KBM-7 (cell line): ENCODE results near the gene ENPP6.
"Not testable (repeated sequence)": the region's sequence is repeated elsewhere in the genome, so short reads cannot be mapped to it uniquely, and the experiment has no call there.

Experiments used
- DNase-seq: peaks from one replicate; pipeline ENCODE4 v3.0.0-alpha.2; 2015
- in situ Hi-C: fragments of 300-500 bp; cut with MboI; formaldehyde crosslinking; loops from 2 replicates; pipeline ENCODE4 v1.14.3; 2020; ENCODE audit warnings: low sequenced_read_pairs, low pct_unique_long_range_greater_than_20kb, mixed read lengths

The ENPP6 gene

DNA sequence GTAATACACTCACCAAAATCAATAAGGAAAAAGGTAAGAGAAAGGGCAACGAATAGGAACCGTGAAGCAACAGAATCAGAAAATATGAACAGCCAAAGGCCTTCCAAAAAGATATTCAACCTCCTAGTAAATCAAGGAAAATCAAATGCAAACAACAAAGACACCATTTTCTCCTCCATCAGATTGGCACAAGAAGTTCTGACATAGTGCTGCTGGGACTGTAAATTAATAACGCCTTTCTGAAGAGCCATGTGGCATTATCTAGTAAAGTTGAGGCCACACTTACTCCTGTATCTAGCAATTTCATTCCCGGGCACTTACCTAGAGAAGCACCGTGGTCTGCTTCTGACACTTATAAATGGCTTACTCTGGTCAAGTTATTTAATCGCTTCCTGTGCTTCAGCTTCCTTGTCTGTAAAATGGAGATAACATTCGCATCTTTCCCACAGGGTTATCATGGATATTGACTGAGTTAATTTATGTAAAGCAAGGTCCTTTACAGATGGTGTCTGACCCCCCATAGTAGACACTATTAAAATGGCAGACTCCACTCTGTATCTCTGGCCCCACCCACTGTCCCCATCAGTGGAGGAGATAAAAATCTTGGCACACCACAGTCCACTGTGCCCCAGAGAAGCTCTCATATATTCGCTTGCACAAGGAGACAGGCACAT, 20.5 kb upstream of the ENPP6 start:
- DNase-seq: peak; percentile 24
- in situ Hi-C loops: no loop called here

DNA sequence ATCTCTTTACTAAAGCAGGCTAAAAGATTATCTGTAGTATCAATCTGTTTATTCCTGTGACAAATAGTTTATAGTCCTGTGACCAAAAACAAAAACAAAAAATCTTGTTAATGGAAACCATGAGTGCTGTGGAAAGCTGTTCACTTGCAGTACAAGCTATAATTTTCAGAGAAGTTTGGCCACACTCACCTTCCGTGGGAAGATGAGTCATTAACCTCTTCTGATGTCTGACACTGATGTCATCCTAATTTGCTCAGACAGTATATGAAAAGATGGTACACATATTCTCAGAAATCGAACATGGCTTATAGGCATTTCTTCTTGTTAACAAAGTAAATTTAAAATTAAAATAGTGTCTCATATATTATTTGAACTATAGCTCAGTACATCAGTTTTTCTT, 19.9 kb upstream of the ENPP6 start:
- DNase-seq: peak; percentile 9
- in situ Hi-C loops: no loop called here

GRCh38 chr4:184235526-184235925, 17.9 kb upstream of the ENPP6 start:
- DNase-seq: no peak
- in situ Hi-C loops: no loop called here

DNA sequence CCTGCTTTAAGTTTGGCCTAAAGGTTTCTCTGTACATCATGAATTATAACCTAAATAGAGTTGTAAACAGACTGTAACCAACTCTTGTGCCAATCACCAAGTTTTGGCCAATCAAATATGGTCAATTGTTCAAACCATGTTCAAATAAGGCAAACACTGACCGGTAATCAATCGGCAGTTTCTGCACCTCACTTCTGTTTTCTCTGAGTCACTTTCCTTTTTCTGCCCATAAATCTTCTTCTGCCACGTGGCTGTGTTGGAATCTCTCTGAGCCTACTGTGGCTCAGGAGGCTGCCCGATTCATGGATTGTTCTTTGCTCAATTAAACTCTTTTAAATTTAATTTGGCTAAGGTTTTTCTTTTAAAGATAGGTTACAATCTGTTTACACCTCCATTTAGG, 16.5 kb upstream of the ENPP6 start:
- DNase-seq: peak; percentile 14
- in situ Hi-C loops: no loop called here

DNA sequence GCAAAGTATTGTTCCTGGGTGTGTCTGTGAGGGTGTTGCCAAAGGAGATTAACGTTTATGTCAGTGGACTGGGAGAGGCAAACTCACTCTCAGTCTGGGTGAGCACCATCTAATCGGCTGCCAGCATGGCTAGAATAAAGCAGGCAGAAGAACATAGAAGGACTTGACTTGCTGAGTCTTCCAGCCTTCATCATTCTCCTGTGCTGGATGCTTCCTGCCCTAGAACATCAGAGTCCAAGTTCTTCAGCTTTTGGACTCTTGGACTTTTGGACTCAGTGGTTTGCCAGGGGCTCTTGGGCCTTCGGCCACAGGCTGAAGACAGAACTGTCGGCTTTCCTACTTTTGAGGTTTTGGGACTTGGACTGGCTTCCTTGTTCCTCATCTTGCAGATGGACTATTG, 15.3 kb upstream of the ENPP6 start:
- in situ Hi-C loops: no loop called here
- DNase-seq: no peak

GRCh38 chr4:184232202-184232601, 14.5 kb upstream of the ENPP6 start:
- in situ Hi-C loops: no loop called here

DNA sequence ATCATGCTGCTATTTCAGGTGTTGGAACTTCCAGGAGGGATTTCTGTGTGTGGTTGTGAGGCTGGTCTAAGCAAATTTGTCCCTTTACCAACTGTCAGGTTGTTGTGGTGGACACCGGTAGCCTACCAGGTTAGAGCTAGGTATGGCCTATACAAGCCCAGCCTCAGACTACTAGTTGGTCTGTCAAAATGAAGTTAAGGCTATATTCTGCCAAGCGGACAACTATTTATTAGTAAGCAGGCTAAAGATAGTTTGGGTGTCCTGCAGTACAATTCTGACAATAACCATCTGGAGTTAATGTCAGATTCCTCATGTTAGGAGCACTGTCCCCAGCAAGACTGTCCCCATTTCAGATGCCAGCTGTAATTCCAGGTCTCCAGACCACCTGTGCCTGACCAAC, 13.9 kb upstream of the ENPP6 start:
- in situ Hi-C loops: no loop called here

More at GRCh38 chr4:184232202-184232601, 14.5 kb upstream of the ENPP6 start:
- no peak for DNase-seq

DNA sequence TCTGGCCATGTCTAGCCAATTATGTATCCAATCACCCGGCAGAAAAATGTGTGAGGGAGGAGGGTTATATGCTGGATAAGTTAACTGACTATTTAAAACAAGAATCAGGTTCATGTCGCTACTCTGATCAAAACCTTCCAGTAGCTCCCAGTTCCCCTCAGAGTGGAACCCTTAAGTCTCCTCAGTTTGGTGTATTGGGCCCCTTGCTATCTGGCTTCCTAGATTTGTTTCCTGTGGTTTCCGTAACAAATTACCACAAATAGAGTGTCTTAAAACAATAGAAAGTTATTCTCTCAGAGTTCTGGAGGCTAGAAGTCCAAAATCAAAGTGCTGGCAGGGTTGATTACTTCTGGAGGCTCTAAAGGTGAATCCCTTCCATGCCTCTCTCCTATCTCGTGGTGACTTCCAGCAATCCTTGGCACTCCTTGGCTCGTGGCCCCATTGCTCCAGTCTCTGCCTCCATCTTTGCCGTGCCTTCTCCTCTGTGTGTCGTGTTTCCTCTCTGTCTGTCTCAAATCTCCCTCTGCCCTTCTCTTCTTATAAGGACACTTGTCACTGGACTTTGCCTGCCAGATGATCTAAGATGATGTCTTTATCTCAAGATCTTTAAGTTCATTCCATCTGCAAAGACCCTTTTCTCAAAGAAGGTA, 10.5 kb upstream of the ENPP6 start:
- DNase-seq: peak; percentile 8
- in situ Hi-C loops: no loop called here

More for the DNA sequence above, 13.9 kb upstream of the ENPP6 start:
- no peak for DNase-seq

- in situ Hi-C loops: no loop called here
- DNase-seq: no peak
These were observed 1.2 kb downstream of the ENPP6 start for GRCh38 chr4:184216515-184216914.

GRCh38 chr4:184215709-184216328, 1.9 kb downstream of the ENPP6 start:
- in situ Hi-C loops: no loop called here
- no peak for DNase-seq

- in situ Hi-C loops: no loop called here
- no peak for DNase-seq
These were observed 2.7 kb downstream of the ENPP6 start for GRCh38 chr4:184214931-184215330.

GRCh38 chr4:184207734-184208607, 9.7 kb downstream of the ENPP6 start:
- in situ Hi-C loops, DNase-seq: not testable (repeated sequence)

- in situ Hi-C loops: no loop called here
- no peak for DNase-seq
These were observed 12.4 kb downstream of the ENPP6 start for GRCh38 chr4:184205243-184205642.

DNA sequence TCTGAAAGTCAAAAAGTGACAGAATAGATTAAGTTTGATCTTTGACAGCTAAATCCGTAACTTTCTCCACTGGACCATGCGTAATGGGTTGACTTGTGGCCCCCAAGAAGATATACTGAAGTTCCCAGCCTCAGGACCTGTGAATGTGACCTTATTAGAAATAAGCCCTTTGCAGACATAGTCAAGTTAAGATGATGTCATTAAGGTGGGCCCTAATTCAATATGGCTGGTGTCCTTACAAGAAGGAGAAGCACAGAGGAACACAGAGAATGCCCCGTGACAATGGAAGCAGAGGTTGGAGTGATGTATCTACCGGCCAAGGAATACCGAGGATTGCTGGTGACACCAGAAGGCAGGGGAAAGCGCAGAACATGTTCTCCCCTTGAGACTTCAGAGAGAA, 14.4 kb downstream of the ENPP6 start:
- in situ Hi-C loops: no loop called here
- DNase-seq: no peak

- no peak for DNase-seq
- in situ Hi-C loops: no loop called here
These were observed 16.5 kb downstream of the ENPP6 start for GRCh38 chr4:184201179-184201578.

DNA sequence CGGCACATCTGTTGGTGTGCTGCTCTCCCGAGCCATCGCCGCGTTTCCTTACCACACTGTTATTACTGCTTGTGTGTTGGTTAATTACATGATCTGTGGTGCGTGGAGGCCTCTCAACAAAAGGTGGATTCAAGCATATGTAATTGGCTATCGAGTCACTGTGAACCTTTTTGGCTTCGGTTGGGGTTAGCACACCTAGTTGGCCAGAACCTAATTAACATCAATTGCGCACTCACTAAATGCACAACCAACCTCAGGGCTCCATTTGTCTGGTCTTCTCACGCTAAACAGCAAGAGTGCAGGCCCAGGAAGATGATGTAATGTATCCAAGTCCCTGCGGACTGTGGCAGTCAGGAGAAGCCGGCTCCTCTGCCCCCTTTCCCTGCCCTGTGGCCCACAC, 17.4 kb downstream of the ENPP6 start:
- DNase-seq: no peak
- in situ Hi-C loops: no loop called here

- no peak for DNase-seq
- in situ Hi-C loops: no loop called here
These were observed 17.9 kb downstream of the ENPP6 start for GRCh38 chr4:184199780-184200179.

DNA sequence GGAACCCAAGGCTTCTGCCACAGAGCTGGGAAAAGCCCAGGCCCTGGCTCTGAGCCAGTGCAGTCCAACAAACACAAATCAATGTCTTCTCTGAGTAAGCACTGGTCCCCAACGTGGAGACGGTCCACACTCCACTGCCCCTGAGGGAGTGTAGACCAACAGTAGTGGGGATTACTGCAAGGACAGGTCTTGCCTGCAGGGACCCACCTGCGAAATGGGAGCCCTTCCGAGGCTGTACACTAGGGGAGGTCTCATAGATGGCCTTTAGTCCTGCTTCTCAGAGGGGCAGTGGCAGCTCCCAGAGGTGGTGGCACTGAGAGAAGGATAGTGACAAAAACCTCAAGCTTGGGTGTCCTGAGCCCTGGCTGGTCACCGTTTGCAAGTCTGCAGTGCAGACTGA, 19.5 kb downstream of the ENPP6 start:
- in situ Hi-C loops: no loop called here
- no peak for DNase-seq

DNA sequence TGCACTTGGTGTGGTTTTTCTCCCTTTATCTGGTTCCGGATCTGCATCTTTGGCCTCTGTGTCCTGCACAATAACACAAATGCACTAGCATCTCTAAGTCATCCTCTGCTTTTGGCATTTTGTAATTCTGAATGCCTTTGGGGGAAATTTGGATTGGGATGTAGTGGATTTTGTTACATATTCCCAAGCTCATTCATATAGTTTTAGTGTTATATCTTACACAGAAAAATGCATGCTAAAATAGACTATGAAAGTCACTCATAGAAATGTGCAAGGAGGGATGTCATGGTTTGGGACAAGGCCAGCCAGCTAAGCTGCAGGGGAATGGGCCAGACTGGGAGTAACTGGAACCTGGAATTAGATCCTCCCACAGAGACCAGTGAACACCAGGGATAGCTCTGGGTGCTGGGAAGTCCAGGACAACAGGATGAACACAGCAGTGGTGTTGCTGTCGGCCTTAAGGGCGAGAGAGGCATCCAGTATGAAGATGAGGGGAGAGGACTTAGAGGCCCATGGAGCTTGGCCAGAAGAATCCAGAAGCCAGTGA, 20.1 kb downstream of the ENPP6 start:
- in situ Hi-C loops: no loop called here
- no peak for DNase-seq
